BLaER1 treated with 17β-estradiol and CSF1 and Interleukin-3, amounts not matched to agents 10 nM and 100 nM (cell line): ENCODE measurements around the gene KRTAP10-4.

ENCODE experiments used
- H3K27ac ChIP-seq, 11 experiments: shearing (Covaris generic); formaldehyde crosslinking; 2 replicates each; pipeline ENCODE4 v1.8.1; 2022
- H3K27me3 ChIP-seq, 11 experiments: shearing (Covaris generic); formaldehyde crosslinking; 2 replicates each; pipeline ENCODE4 v1.8.1; 2022
- H3K36me3 ChIP-seq, 11 experiments: shearing (Covaris generic); formaldehyde crosslinking; 2 replicates each; pipeline ENCODE4 v1.8.1; 2022
- H3K4me1 ChIP-seq, 10 experiments: shearing (Covaris generic); formaldehyde crosslinking; 2 replicates each; pipeline ENCODE4 v1.8.1; 2022
- H3K4me2 ChIP-seq, 11 experiments: shearing (Covaris generic); formaldehyde crosslinking; 2 replicates each; pipeline ENCODE4 v1.8.1; 2022
- H3K4me3 ChIP-seq, 10 experiments: shearing (Covaris generic); formaldehyde crosslinking; 2 replicates each; pipeline ENCODE4 v1.8.1; 2022
- H3K9ac ChIP-seq, 11 experiments: shearing (Covaris generic); formaldehyde crosslinking; 2 replicates each; pipeline ENCODE4 v1.8.1; 2022
- H3K9me3 ChIP-seq, 11 experiments: shearing (Covaris generic); formaldehyde crosslinking; replicated peaks in 1 of 11; 2 replicates each; pipeline ENCODE4 v1.8.1; 2022
- H4K20me1 ChIP-seq, 11 experiments: shearing (Covaris generic); formaldehyde crosslinking; 2 replicates each; pipeline ENCODE4 v1.8.1; 2022
- Cebpa-rat ChIP-seq, 11 experiments: shearing (Covaris generic); IDR thresholded peaks; 2 replicates each; pipeline ENCODE4 v1.8.1; 2022

Gene KRTAP10-4

GRCh38 chr21:44571844-44572782 is 1.4 kb upstream of the KRTAP10-4 start:
- H3K4me1 ChIP-seq, result peaks cover 0 to 7% (median 3%) of the 10 kb centered on the region in 10 experiments; a peak in 9 of 20 replicates
- no peak overlapping the region for H3K4me3 ChIP-seq
- no peak for TF ChIP-seq Cebpa-rat (IDR thresholded peaks at IDR 0.05)
- H3K9me3 ChIP-seq, result peaks cover 22 to 35% (median 27%) of the 10 kb centered on the region in 11 experiments
- no peaks in the 10 kb centered on the region for H3K27me3 ChIP-seq
- H3K4me2 ChIP-seq, result no peak overlapping the region
- no peak overlapping the region for H3K27ac ChIP-seq
- H3K36me3 ChIP-seq, result 0 out of 22 replicates have a peak, but pooled peaks cover 0 to 2% (median 0%) of the 10 kb centered on the region in 11 experiments
- H4K20me1 ChIP-seq, result no peaks in the 10 kb centered on the region
- no peak overlapping the region for H3K9ac ChIP-seq

GRCh38 chr21:44572959-44573583 is 458 bp upstream of the KRTAP10-4 start:
- H3K36me3 ChIP-seq, result 0 out of 22 replicates have a peak, but pooled peaks cover 0 to 5% (median 0%) of the 10 kb centered on the region in 11 experiments
- no peak for TF ChIP-seq Cebpa-rat (IDR thresholded peaks at IDR 0.05)
- no peak overlapping the region for H3K9ac ChIP-seq
- peaks cover 0 to 5% (median 0%) of the 10 kb centered on the region in 10 experiments; a peak in 2 of 20 replicates for H3K4me1 ChIP-seq
- no peaks in the 10 kb centered on the region for H4K20me1 ChIP-seq
- peaks cover 30 to 44% (median 37%) of the 10 kb centered on the region in 11 experiments for H3K9me3 ChIP-seq
- no peaks in the 10 kb centered on the region for H3K27me3 ChIP-seq
- no peak overlapping the region for H3K27ac ChIP-seq
- H3K4me2 ChIP-seq, result no peak overlapping the region
- no peak overlapping the region for H3K4me3 ChIP-seq

GRCh38 chr21:44574457-44575306 is 1.2 kb downstream of the KRTAP10-4 start:
- no peak overlapping the region for H3K9ac ChIP-seq
- peaks cover 47 to 60% (median 51%) of the 10 kb centered on the region in 11 experiments for H3K9me3 ChIP-seq
- no peaks in the 10 kb centered on the region for H3K4me1 ChIP-seq
- H3K36me3 ChIP-seq, result 0 out of 22 replicates have a peak, but pooled peaks cover 0 to 5% (median 0%) of the 10 kb centered on the region in 11 experiments
- H4K20me1 ChIP-seq, result no peaks in the 10 kb centered on the region
- TF ChIP-seq Cebpa-rat (IDR thresholded peaks at IDR 0.05), result no peak
- H3K4me3 ChIP-seq, result no peak overlapping the region
- no peak overlapping the region for H3K27ac ChIP-seq
- no peaks in the 10 kb centered on the region for H3K27me3 ChIP-seq
- H3K4me2 ChIP-seq, result no peak overlapping the region

GRCh38 chr21:44575307-44576024 is 1.9 kb downstream of the KRTAP10-4 start:
- no peak for TF ChIP-seq Cebpa-rat (IDR thresholded peaks at IDR 0.05)
- no peak overlapping the region for H3K4me2 ChIP-seq
- H3K9ac ChIP-seq, result no peak overlapping the region
- 0 out of 22 replicates have a peak, but pooled peaks cover 0 to 5% (median 0%) of the 10 kb centered on the region in 11 experiments for H3K36me3 ChIP-seq
- peaks cover 54 to 65% (median 58%) of the 10 kb centered on the region in 11 experiments for H3K9me3 ChIP-seq
- H3K27ac ChIP-seq, result no peak overlapping the region
- no peaks in the 10 kb centered on the region for H4K20me1 ChIP-seq
- no peak overlapping the region for H3K4me3 ChIP-seq
- H3K4me1 ChIP-seq, result no peaks in the 10 kb centered on the region
- no peaks in the 10 kb centered on the region for H3K27me3 ChIP-seq

- Histone ChIP-seq H3K27ac (no peak overlapping the region), H3K9ac (no peak overlapping the region), H3K4me3 (no peak overlapping the region), H3K36me3 (0 out of 22 replicates have a peak, but pooled peaks cover 0 to 5% (median 0%) of the 10 kb centered on the region in 11 experiments), H3K4me1 (no peaks in the 10 kb centered on the region), H3K4me2 (no peak overlapping the region), H3K27me3 (no peaks in the 10 kb centered on the region), H4K20me1 (no peaks in the 10 kb centered on the region), H3K9me3 (peaks cover 55 to 65% (median 59%) of the 10 kb centered on the region in 11 experiments)
- no peak for TF ChIP-seq Cebpa-rat (IDR thresholded peaks at IDR 0.05)
These were observed 2.5 kb downstream of the KRTAP10-4 start for GRCh38 chr21:44576025-44576420.

- no peak overlapping the region for H3K4me2 ChIP-seq
- peaks cover 0 to 12% (median 2%) of the 10 kb centered on the region in 10 experiments; a peak in 7 of 20 replicates for H3K4me1 ChIP-seq
- H3K4me3 ChIP-seq, result no peak overlapping the region
- no peak overlapping the region for H3K9ac ChIP-seq
- H3K9me3 ChIP-seq, result peaks cover 60 to 69% (median 67%) of the 10 kb centered on the region in 11 experiments
- 0 out of 22 replicates have a peak, but pooled peaks cover 0 to 5% (median 0%) of the 10 kb centered on the region in 11 experiments for H3K36me3 ChIP-seq
- no peaks in the 10 kb centered on the region for H4K20me1 ChIP-seq
- no peaks in the 10 kb centered on the region for H3K27me3 ChIP-seq
- H3K27ac ChIP-seq, result no peak overlapping the region
- TF ChIP-seq Cebpa-rat (IDR thresholded peaks at IDR 0.05), result no peak
These were observed 5.0 kb downstream of the KRTAP10-4 start for GRCh38 chr21:44578371-44579055.

GRCh38 chr21:44579056-44579832 is 5.7 kb downstream of the KRTAP10-4 start:
- H3K9me3 ChIP-seq, result peaks cover 60 to 69% (median 67%) of the 10 kb centered on the region in 11 experiments
- no peak overlapping the region for H3K27ac ChIP-seq
- no peak overlapping the region for H3K4me3 ChIP-seq
- H3K9ac ChIP-seq, result no peak overlapping the region
- 0 out of 22 replicates have a peak, but pooled peaks cover 0 to 5% (median 0%) of the 10 kb centered on the region in 11 experiments for H3K36me3 ChIP-seq
- H4K20me1 ChIP-seq, result no peaks in the 10 kb centered on the region
- TF ChIP-seq Cebpa-rat (IDR thresholded peaks at IDR 0.05), result no peak
- no peaks in the 10 kb centered on the region for H3K27me3 ChIP-seq
- peaks cover 0 to 12% (median 2%) of the 10 kb centered on the region in 10 experiments; a peak in 7 of 20 replicates for H3K4me1 ChIP-seq
- H3K4me2 ChIP-seq, result no peak overlapping the region
